ENCODE results near the gene CTIF.

CTIF gene

GRCh38 chr18:48533340-48534070, 5.3 kb upstream of the CTIF start:
- no peak for DNase-seq

GRCh38 chr18:48534364-48534763, 4.5 kb upstream of the CTIF start:
- no peak for DNase-seq

DNA sequence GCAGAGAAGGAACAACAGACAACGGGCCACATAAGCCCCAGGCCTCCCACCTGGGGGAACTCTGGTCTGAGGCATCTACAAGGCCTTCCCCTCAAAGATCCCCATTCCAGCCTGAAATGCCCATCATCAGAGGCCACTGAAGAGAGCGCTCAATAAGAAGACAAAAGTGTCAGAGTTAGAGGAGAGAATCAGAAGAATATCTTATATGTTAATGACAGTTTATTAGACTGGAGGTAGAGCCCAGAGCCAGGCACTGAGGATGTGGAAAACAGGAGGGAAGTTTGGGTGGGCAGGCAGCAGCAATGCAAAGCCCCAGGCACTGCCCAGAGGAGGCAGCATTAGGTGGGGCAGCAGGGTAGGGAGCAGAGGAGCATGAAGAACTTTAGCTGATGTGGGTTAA, 2.9 kb upstream of the CTIF start:
- DNase-seq: no peak

- no peak for DNase-seq
Measured at GRCh38 chr18:48536516-48536915, 2.3 kb upstream of the CTIF start.

- DNase-seq: peak; percentile 16 to 25
Measured at GRCh38 chr18:48539406-48540250, 797 bp downstream of the CTIF start.

DNA sequence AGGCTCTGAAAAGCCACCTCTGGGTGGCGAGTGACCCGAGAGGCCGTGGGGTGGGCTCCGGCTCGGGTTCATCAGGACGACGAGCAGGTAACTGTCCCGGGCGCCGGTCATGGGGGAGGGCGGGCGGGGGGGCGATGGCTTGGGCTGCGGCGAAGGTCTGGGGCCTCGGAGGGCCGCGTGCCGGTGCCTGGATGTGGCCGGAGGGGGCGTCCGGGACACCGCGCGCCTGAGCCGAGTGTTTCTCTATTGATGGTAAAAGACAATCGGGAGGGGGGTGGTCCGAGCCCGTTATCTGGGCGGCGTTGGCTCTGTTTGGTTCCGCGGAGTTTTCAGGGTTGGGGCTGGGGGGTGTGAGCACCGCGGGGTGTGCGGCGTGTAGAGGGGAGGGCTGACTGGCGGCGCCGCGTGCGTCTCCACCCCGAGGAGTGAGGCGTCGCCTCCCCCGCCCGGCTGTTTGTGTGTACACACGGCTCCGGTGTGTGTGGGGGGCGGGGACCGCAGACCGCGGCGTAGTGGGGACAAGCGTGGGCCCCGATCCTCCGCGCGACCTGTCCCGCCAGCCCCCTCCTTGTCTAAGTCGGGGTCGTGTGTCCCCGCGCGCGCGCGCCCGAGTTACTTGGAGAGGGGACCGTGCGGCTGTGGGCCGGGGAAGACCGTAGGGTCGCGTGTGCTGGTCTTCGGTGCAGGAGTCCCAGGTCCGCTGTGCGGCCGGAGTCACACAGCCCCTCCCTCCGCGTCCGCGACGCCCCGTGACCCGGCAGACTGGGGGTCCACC, 1.6 kb downstream of the CTIF start:
- peak; percentile 16 to 25 for DNase-seq

DNA sequence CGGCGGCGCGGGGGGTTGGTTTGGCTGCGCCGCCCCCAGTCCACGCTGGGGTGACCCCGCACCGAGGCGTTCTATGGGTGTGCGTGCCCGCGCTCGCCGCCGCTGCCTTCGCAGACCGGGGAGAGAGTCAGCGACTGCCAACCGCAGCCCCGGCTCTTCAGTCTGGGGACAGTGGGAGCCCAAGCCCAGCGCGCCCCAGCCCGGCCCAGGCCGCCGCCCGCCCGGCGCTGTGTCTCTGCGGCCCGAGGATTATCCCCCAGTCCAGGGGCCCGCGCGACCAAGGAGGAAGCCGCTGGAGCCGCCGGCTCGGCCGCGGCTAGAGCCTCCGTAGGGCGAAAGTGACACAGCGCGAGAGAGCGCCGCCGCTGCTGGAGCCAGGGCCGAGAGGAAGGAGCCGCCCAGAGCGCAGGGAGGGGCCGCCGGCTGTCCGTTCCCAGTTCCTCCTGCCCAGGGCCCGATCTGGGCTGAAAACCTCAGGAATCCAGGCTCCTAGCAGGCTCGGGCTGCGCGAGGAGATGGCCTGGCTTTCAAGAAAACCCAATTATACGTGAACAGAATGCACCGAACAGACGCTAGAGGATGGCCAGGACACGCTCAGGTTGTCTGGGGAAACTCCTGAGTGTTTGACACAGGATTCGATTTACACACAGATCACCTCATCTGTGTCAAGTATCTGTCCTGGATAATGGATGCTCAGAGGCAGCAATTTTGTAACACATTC, 2.4 kb downstream of the CTIF start:
- DNase-seq: peak; percentile 27 to 59

DNA sequence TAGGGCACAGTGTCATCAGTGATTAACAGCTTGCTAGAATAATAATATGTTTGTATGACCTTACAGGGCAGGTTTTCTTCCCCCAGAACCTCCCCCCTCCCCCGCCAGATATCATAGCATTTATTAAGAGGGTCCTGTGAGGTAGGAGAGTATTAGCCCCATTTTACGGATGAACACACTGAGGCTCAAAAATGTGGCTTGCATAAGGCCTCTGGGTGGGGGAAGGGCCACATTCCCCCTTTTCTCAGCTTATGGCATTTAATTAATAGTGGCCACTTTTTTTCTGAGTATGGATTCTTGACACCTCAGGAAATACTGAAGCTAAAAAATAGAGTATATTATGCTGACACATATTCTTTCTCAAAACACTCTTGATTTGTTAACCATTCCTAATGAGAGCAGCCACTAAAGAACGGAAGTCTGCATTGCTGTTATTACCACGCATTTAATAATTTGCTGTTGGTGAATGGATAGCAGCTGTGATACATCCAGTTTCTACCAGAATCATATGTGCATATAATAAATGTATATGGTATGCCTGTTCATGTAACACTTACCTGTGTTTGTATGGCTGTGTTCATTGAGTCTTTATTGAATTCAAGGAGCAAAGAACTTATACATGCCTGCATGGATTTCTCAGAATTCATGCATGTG, 3.0 kb downstream of the CTIF start:
- no peak for DNase-seq

DNA sequence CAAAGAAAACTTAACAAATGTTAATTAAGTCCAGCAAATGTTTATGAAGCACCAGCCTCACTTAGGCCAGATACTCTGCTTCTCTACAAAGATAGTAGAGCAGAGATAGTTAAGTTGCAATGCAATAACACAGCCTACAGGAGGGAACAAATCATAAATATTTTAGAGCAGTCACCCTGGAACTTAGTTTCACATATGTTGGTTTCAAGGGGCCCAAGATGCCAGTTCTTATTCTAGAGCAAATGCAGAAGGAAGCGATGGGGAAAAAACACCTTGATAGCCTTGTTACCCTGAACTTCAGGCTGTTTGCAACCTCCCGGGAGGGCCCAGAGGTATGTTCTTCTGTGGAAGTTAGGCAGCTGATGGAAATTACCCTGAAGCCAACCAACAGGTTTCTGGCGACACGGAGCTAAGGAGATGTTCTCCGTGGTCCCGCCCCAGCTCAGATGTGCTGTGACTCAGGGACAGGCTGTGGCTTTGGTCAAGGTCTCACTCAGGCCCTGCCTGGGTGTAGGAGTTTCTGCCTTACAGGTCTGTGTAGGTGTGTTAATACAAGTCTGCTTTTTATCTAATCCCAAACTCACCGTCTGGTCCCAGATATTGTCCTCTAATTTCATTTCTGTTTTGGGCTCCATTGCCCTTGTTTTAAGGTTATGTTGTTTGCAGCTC, 3.8 kb downstream of the CTIF start:
- DNase-seq: no peak

DNA sequence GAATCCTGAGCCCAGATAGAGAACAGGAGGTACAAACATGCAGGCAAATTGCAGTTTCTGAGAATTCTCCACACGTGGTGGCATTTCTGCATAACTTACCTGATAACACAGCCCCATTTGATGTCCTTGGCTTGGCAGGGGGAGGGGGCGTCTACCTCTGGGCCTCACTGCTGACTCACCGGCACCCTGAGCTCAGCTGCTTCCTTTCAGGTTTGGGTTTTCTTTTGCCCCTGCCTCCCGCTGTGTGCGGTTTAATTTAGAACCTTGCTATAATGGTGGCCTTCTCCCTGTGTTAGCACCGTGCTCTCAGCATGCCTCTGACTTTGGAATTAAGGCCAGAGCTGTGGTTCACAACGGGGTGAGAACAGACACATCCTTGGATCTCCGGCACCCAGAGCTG, 4.4 kb downstream of the CTIF start:
- no peak for DNase-seq

GRCh38 chr18:48544116-48544515, 5.3 kb downstream of the CTIF start:
- DNase-seq: no peak

DNA sequence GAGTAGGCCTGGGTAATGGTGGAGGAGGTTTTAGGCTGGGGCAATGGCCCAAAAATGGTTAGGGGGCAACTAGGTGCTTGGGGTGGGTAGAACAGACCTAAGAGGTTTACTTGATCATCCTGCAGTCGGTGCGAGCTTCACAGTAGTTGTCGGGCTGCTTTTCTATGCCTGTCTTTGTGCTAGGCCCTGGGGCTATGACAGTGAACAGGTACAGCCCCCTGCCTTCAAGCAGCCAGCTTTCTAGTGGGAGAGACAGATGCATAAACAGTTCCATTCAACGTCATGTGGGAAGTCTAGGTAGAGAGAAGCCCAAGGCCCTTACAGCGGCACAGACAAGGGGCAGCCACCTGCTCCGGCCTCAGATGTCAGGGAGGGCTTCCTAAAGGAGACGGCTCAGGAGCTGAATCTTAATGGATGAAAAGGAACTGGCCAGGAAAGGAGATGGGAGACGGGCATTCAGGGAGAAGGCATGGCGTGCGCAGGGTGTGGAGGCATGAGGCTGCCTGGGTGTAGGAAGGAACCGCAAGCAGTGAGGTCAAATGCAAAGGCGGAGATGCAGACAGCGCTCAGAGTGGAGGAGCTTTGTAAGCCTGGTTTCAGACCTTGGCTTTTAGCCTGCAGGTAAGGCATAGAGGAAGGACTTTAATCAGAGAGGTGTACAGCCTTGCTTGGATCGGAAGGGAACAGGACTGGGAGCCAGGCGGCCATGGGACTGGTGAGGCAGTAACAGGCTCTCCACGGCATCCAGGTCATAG, 6.0 kb downstream of the CTIF start:
- no peak for DNase-seq

DNA sequence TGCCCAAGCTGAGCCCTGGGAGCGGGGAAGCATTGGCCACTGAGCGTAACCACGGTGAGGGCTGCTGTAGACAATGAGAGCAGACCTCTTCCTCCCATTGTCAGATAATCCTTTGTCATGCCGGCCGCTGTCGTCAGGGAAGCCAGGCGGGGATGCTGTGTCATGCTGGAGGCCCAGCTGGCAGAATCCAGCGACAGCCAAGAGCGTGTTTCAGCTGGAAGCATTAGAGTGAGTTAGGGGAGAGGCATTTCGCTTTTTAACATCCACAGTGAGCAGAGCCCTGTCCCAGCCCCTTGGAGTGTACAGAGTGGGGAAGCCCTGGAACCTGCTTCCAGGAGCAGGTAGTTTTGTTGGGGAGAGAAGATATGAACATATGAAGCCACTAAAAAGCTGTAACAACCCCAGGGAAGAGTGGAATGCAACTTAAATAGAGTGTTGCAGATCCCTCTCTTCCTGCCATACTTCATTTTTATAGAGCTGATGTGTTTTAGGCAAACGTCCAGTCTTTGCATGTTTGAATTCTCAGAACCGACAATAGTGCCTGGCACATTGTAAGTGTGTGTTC, 7.0 kb downstream of the CTIF start:
- DNase-seq: peak; percentile 18 to 59

GRCh38 chr18:48546396-48546795, 7.6 kb downstream of the CTIF start:
- no peak for DNase-seq

DNA sequence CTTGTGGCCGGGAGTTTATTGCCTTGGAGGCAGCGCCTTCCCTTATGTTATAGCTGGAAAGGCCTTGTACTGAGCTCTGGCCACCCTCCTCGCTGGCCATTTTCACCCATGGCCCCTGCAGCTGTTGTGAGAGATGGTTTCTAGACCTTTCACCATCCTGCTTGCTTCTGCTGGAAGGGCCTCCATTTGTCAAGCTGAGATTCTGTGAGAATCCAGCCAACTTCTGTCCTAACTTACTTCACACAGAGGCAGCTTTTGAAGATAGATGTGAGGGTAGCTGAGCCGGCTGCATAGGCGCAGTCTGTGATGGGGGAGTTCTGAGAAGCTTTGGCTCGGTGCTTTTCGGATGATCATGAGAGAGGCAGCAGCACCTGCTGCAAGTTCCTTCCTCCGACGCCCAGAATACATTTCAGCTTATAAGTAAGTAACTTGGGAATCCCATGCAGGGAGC, 8.7 kb downstream of the CTIF start:
- no peak for DNase-seq

DNA sequence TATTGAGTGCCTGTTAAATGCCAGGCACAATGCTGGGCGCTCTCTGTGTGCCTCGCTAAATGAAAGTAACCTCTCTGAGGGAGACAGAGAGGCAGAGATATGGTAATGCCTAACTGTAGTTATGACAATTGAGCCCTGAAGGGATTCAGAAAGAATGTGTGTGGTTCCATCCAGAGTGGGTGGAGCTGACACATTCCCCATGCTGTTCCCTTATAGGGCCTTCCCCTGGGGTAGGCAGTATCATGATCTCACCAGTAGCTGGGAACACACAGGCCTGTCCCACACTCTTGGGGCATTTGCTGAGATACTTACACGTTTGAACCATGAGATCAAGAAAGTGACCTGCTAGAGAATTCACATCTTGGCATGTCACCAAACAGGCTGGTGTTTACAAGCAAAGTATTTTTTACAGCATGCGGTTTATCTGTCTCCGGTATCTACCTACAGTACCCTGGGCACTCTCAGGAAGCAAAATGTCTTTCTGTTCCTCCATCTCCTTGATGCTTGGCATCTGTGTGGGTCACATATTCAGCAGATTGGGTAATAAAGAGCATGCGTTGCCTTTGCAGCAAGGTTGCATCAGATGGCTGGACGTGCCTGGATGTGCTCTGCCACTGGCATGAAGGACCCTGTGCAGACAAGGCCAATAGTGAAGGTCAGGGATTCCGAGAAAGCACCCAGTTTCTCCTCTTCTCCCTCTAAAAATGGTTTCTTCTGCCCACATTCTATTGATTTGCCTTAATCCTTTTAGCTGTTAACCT, 9.4 kb downstream of the CTIF start:
- no peak for DNase-seq

- DNase-seq: no peak
Measured at GRCh38 chr18:48548921-48549320, 10.1 kb downstream of the CTIF start.

GRCh38 chr18:48550101-48550729, 11.4 kb downstream of the CTIF start:
- no peak for DNase-seq

DNA sequence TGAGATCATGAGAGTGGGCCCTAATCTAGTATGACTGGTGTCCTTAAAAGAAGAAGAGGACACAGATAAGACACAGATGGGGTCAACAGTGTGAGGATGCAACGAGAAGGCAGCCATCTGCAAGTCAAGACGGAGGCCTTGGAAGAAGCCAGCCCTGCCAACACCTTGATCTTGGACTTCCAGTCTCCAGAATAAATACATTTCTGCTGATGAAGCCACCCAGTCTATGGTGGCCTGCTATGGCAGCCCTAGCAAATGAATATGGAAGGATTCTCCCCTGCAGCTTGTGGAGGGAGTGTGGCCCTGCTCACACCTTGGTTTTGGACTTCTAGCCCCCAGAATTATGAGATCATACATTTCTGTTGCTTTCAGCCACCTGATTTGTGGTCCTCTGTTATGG, 12.3 kb downstream of the CTIF start:
- no peak for DNase-seq

All from NCI-H2081 (cell line).